ENCODE results near the gene SYT7. TPM values are rescaled to one million over a fixed set of nuclear protein-coding genes. Genes with fewer than 3 reads are reported as not detected.
A peak's percentile ranks its signal among the peaks of the same experiment; 100 is the strongest.

The SYT7 gene
- polyA plus RNA-seq, 1 donor: 4.7 TPM

- no peak for DNase-seq
Measured at GRCh38 chr11:61585115-61585514, 4.2 kb upstream of the SYT7 start.

- no peak for DNase-seq
Measured at GRCh38 chr11:61581931-61582330, 1.1 kb upstream of the SYT7 start.

DNA sequence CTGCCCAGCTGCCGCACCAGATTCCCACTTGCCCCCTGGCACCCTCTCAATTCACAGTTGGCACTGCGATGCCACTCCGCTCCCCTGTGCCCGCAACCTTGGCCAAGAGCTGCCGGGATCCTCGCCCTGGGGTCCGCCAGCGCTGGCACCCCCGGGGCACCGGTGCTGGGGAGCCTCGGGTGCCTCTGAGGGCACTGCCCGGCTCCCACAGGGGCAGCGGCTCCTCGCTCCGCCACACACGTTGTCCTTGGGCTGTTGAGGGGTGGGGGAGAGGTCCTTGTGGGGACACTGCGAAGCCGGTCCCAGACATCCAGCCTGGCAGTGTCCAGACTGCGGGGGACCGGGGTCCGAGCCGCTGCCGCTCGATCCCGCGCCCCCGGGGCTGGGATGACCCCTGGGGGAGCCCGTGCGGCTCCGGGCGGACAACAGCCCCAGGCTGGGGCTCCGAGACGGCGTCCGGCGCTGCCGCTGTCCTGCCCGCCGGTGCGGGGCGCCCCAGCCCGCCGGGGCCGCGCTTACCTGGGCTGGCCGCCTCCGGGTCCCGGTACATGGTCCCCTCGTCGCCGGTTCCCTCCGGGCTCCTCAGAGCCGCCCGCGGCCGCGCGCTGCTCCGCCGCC is 496 bp downstream of the SYT7 start:
- no peak for DNase-seq

DNA sequence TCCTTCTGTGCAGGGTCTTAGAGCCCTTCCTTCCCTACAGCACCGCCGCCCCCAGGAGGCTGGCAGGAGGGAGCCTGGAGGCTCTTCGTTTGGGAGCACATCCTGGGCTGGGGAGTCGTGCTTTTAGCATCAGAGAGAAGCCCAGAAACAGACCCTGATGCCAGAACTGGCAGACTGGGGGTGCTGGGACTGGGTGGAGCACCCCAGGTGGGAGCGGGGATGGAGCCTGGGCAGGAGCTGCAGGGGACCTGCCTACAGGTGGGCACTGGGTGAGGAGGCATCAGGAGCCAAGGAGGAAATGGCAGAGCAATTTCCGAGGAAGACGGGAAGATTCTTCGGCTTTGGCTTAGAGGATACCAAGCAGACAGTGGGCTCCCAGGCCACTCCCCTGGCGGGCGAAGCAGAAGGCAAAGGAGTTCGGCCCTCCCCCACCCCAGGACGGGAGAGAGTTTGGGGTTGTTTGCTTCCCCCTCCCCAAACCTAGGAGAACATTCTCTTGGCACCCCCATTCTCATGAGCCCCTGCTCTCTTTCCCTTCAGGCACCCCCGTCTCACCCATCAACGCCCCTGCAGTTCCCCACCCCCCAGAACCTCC is 1.1 kb downstream of the SYT7 start:
- DNase-seq: no peak

DNA sequence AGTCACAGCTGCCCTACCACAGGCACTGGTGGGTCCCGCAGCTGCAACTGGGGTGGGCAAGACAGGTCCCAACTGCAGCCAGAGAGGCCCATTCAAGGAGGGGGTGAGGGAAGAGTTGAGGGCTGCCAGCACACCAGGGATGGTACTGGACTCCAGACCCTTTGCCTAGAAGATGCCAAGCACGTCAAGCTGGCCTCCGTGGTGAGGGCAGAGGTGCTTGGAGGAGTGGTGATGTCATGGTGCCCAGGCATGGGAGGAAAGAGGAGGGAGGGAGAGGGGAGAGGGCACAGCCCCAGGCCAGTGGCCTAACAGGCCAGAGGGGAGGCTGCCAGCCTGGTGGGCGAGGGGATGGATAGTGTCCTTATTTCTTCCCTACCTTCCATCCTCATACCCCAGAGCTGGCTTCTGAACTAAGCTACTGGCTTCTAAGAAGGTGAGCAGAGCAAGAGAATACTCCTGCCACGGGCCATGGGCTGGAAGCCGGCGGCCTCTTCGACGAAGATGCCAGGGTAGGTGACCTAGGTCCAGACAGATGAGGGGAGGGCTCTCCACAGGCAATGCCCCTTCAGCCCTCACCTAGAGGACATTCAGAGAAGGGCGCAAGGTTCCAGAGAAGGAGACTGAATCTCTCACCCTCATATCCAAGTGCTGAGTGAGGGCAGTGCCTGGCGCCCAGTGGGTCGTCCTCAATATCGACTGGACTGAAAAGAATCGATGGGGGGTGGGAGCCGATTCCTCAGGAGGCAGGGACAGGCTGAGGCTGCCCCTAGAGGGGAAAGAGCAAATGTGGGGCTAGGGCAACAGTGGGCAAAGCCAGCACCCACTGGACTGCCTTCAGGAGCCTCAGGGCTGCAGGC is 1.8 kb downstream of the SYT7 start:
- DNase-seq: no peak

DNA sequence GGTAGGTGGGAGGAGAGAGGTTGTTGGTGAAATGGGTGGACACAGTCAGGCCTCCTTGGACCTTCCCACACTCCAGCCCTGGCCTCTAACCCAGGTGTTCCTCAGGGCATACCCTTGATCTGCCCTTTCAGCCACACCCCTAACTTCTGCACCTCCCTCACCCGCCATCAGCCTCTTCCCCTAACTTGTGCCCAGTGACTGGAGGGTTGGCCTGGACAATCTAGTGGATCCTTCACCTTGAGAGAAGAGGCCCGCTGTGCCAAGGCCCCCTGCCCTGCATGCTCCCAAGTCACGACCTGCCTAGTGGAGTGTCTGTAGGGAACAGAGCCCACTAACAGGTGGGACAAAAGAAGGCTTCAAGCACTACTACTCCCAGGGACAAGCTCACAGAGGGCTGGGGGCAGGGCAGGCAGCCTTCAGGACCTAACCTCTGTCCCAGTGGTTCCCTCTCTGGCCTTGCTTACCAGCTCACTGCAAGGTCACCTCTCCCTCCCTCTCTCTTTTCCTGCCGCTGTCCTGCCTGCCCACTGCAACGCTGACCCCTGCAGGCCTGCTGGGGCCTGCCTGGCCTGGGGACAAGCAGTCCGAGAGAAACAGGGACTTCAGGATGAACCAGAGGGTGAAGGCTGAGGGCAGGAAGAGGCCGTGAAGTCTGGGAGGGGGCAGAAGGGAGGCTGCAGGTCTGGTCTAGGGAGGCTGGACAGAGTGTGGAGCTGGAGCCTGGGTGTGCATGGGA is 3.3 kb downstream of the SYT7 start:
- DNase-seq: no peak

GRCh38 chr11:61575886-61576861 is 4.7 kb downstream of the SYT7 start:
- DNase-seq: no peak

DNA sequence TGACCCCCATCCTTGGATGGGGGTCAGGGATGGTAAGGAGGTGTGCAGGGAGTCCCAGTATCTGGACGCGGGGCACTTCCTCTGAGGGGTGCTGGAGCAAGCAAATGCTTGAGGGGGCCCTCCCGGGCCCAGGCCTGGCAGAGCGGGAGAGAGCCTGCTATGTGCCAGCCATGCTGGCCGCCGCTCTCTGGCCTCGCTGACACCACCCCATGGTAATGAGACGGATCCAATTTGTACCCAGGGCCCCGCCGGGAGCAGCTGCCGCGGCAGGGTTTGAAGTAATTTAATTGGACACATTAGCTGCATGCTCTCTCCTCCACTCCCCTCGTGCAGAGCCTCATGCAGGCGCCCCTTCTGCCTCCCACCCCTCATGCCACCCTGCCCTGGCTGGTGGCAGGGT is 6.3 kb downstream of the SYT7 start:
- no peak for DNase-seq

- DNase-seq: no peak
Measured at GRCh38 chr11:61572913-61573312, 8.0 kb downstream of the SYT7 start.

- DNase-seq: no peak
Measured at GRCh38 chr11:61571869-61572268, 9.0 kb downstream of the SYT7 start.

DNA sequence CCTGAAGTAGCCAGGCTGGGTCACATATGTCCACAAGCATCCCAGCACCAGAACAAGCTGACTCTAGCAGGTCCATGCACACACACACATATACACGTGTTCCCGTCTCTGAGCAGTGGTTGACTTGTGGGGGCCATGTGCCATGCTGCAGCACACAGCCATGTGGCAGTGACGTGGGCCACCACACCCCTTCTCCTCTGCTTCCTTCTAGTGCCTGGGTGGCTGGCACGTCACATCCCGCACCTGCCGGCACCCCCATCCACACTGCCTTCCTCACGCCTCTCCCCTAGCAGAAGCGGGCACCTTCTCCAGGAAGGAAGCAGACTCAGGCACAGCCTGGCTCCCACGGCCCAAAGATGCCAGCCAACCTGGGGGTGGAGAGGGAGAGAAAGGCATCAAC is 9.5 kb downstream of the SYT7 start:
- DNase-seq: no peak

- DNase-seq: no peak
Measured at GRCh38 chr11:61569701-61570100, 11.2 kb downstream of the SYT7 start.

GRCh38 chr11:61569018-61569417 is 11.9 kb downstream of the SYT7 start:
- no peak for DNase-seq

GRCh38 chr11:61567286-61568061 is 13.4 kb downstream of the SYT7 start:
- peak; percentile 72 for DNase-seq

DNA sequence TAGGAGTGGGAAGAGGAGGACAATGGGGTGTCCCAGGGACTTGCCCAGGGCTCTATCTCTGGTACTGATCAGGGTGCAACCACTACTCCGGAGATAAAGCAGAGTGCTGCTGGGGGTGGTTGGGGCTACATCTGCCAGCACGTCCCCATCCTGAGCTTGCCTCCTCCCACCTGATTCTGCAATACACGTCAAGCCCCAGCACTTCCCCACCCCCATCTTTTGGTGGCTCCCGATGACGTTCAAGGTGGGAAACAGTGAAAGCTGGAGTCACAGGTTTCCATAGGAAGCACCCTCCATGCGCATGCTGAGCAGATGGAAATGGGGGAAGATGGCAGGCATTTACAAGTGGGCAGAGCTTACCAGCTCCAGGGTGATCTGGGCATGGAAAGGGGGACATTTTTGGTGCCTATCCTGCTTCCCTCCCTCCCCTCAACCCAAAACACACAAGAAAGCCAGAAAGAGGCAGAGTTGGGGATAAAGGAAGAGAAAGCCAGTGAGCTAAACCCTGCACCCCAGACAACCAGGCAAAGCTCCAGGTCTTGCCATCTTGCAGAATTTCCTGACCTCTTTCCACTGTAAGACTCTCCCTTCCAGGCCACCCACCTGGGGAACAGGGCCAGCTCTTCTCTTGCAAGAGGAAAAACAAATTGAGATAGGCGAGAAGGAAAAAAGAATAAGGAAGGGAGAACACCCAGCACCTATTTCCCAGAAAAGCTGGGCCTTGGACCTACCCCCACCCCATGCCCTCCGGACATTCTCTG is 15.8 kb downstream of the SYT7 start:
- DNase-seq: no peak

DNA sequence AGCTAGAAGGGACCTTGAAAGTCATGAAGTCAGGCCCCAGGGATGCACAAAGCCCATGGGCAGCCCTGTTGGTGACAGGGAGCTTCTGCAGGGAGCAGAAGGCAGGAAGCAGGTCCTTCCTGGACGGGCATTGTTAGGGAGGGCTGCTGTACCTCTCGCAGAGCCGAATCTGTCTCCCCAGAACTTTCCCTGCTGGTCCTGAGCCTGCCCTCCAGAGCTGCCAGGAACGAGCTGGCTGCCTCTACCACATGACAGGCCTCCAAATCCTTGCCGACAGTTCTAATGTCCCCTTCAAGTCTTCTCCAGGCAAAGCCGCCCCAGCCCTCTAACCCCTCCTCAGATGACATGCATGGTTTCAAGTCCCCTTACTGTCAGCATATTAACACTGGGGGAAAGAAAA is 20.1 kb downstream of the SYT7 start:
- DNase-seq: no peak

DNA sequence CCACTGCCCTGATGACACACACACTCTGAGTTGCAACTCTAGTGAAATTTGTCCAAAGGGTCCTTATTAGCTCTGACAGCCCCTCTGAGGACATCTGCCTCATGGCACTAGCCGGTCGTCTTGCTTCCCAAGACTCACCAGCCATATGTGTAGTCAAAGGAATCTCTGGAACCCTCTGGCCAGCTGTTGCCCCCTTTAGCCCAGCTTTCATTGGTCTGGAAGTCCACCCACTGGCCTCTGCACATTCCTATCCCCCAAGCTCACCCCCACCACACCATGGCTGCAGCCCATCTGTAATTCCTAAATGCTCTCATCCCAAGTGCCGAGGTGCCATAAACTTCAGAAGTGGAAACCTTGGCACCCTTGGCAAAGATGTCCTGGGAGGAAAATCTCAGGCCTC is 24.3 kb downstream of the SYT7 start:
- DNase-seq: no peak

GRCh38 chr11:61555978-61556377 is 24.9 kb downstream of the SYT7 start:
- no peak for DNase-seq

- DNase-seq: no peak
Measured at GRCh38 chr11:61555051-61555969, 25.6 kb downstream of the SYT7 start.
